Activated naive CD8-positive, alpha-beta T cell treated with anti-CD3 and anti-CD28 coated beads for 36 hours (primary cell): ENCODE results near the gene PALD1. TPM values are rescaled to one million over a fixed set of nuclear protein-coding genes. Genes with fewer than 3 reads are reported as not detected.
"Not testable (repeated sequence)": the region's sequence is repeated elsewhere in the genome, so short reads cannot be mapped to it uniquely, and the experiment has no call there.

Experiments used
- DNase-seq: peaks from one replicate; pipeline ENCODE4 v3.0.0; 2021
- H3K27ac Mint-ChIP-seq: one replicate; pipeline ENCODE4 v1.8.0; 2022; ENCODE audit warnings: mild to moderate bottlenecking, moderate library complexity, mixed read lengths
- H3K27me3 Mint-ChIP-seq: one replicate; pipeline ENCODE4 v1.8.0; 2022; ENCODE audit warnings: mild to moderate bottlenecking, mixed read lengths
- H3K36me3 Mint-ChIP-seq: one replicate; pipeline ENCODE4 v1.8.0; 2021; ENCODE audit warnings: mild to moderate bottlenecking, mixed read lengths
- H3K4me1 Mint-ChIP-seq: one replicate; pipeline ENCODE4 v1.8.0; 2021; ENCODE audit warnings: mixed read lengths
- H3K4me3 Mint-ChIP-seq: one replicate; pipeline ENCODE4 v1.8.0; 2022; ENCODE audit warnings: mild to moderate bottlenecking, moderate library complexity, mixed read lengths
- H3K9me3 Mint-ChIP-seq: one replicate; pipeline ENCODE4 v1.8.0; 2022; ENCODE audit warnings: mixed read lengths
- total RNA-seq, 2 experiments: library from RNA; stranded (reverse); gene quantifications; one replicate each; pipeline ENCODE4 v1.2.3, GENCODE V29; 2021

Gene PALD1
- total RNA-seq, 2 experiments from 2014 or later: 2.7 to 3.1 TPM

- Mint-ChIP-seq H3K4me1 (peaks cover 18% of the 10 kb centered on the region), H3K9me3 (no peaks in the 10 kb centered on the region), H3K27ac (no peak overlapping the region), H3K36me3 (no peaks in the 10 kb centered on the region), H3K27me3 (peaks cover 34% of the 10 kb centered on the region), H3K4me3 (no peak overlapping the region)
- no peak for DNase-seq
Observed at GRCh38 chr10:70472799-70473454, 5.6 kb upstream of the PALD1 start.

GRCh38 chr10:70474780-70475179, 3.8 kb upstream of the PALD1 start:
- no peaks in the 10 kb centered on the region for H3K36me3 Mint-ChIP-seq
- no peak for DNase-seq
- H3K4me1 Mint-ChIP-seq: peaks cover 25% of the 10 kb centered on the region
- peaks cover 34% of the 10 kb centered on the region for H3K27me3 Mint-ChIP-seq
- H3K27ac Mint-ChIP-seq: no peak overlapping the region
- H3K4me3 Mint-ChIP-seq: no peak overlapping the region
- H3K9me3 Mint-ChIP-seq: no peaks in the 10 kb centered on the region

- H3K4me3 Mint-ChIP-seq: no peak overlapping the region
- no peak for DNase-seq
- no peak overlapping the region for H3K27ac Mint-ChIP-seq
- H3K36me3 Mint-ChIP-seq: no peaks in the 10 kb centered on the region
- no peaks in the 10 kb centered on the region for H3K9me3 Mint-ChIP-seq
- peaks cover 39% of the 10 kb centered on the region for H3K27me3 Mint-ChIP-seq
- H3K4me1 Mint-ChIP-seq: peaks cover 34% of the 10 kb centered on the region
Observed at GRCh38 chr10:70475661-70476060, 2.9 kb upstream of the PALD1 start.

GRCh38 chr10:70476249-70477035, 2.1 kb upstream of the PALD1 start:
- Mint-ChIP-seq H3K4me3 (no peak overlapping the region), H3K36me3 (no peaks in the 10 kb centered on the region), H3K27ac (no peak overlapping the region), H3K4me1 (peaks cover 36% of the 10 kb centered on the region), H3K9me3 (no peaks in the 10 kb centered on the region), H3K27me3 (peaks cover 39% of the 10 kb centered on the region)
- DNase-seq: no peak

GRCh38 chr10:70477661-70478162, 855 bp upstream of the PALD1 start:
- Mint-ChIP-seq H3K36me3 (no peaks in the 10 kb centered on the region), H3K4me1 (peaks cover 36% of the 10 kb centered on the region), H3K4me3 (peak overlapping the region; percentile 77), H3K9me3 (no peaks in the 10 kb centered on the region), H3K27me3 (peaks cover 39% of the 10 kb centered on the region), H3K27ac (peak overlapping the region; percentile 72)
- peak; percentile 85 for DNase-seq

- H3K27me3 Mint-ChIP-seq: peaks cover 35% of the 10 kb centered on the region
- peaks cover 36% of the 10 kb centered on the region for H3K4me1 Mint-ChIP-seq
- H3K9me3 Mint-ChIP-seq: no peaks in the 10 kb centered on the region
- no peak for DNase-seq
- no peak overlapping the region for H3K27ac Mint-ChIP-seq
- H3K36me3 Mint-ChIP-seq: no peaks in the 10 kb centered on the region
- peak overlapping the region; percentile 75 for H3K4me3 Mint-ChIP-seq
Observed at GRCh38 chr10:70479165-70479581, 606 bp downstream of the PALD1 start.

GRCh38 chr10:70479626-70480238, 1.2 kb downstream of the PALD1 start:
- Mint-ChIP-seq H3K4me1 (peaks cover 36% of the 10 kb centered on the region), H3K9me3 (no peaks in the 10 kb centered on the region), H3K36me3 (no peaks in the 10 kb centered on the region), H3K27ac (no peak overlapping the region), H3K4me3 (peak overlapping the region; percentile 75), H3K27me3 (peaks cover 30% of the 10 kb centered on the region)
- DNase-seq: no peak

DNA sequence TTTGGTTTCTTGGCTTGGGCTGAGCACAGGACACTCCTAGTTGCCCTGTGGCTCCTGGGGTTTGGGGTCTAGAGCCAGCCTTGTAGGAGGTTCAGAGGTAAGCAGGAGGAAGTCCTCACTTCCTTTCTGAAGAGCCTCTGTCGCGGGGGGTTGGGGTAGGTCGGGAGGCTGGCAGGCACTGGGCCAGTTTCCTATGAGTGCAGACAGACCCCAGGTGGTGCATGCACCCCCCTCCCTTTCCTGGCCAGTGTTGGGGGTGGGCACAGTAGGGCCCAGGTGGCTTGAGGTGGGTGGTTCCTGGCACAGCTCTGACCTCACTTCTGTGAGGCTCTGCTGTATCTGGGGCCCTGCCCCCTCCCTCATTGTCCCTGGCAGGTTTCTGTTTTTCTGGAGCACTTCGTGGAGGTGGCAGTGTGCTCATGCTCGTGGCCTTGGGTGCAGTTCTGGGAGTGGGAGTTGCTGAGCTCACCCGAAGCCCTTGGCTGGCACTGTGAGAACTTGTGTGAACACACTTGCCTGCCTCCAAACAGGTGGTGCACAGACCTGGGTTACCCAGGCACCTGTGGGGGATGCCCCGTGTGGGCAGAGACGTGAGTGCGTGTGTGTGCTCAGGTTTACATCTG, 1.8 kb downstream of the PALD1 start:
- Mint-ChIP-seq H3K4me1 (peaks cover 35% of the 10 kb centered on the region), H3K27ac (no peak overlapping the region), H3K36me3 (no peaks in the 10 kb centered on the region), H3K9me3 (no peaks in the 10 kb centered on the region), H3K27me3 (peaks cover 23% of the 10 kb centered on the region), H3K4me3 (peak overlapping the region; percentile 75)
- peak; percentile 23 for DNase-seq

DNA sequence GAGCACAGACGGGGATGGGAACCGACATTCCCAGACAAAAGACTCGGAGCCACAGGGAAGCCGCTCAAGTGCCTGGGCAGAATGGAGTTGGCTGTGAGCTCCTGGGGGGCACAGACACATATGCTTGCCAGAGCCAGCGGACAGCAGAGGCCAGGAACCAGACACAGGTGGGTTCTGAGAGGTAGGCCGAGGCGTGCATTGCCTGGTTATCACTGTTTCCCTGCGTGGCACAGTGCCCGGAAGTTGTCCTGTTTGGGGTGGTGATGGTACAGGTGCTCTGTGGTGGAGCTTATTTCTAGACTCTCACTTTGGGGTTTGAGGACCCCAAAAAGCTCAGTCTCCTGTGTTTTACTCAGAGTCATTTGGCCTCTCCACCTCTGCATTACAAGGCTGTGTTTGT, 2.5 kb downstream of the PALD1 start:
- H3K27me3 Mint-ChIP-seq: peaks cover 17% of the 10 kb centered on the region
- no peaks in the 10 kb centered on the region for H3K9me3 Mint-ChIP-seq
- H3K4me3 Mint-ChIP-seq: no peak overlapping the region
- H3K36me3 Mint-ChIP-seq: peaks cover under 1% of the 10 kb centered on the region
- H3K4me1 Mint-ChIP-seq: peaks cover 32% of the 10 kb centered on the region
- H3K27ac Mint-ChIP-seq: no peak overlapping the region
- DNase-seq: no peak

DNA sequence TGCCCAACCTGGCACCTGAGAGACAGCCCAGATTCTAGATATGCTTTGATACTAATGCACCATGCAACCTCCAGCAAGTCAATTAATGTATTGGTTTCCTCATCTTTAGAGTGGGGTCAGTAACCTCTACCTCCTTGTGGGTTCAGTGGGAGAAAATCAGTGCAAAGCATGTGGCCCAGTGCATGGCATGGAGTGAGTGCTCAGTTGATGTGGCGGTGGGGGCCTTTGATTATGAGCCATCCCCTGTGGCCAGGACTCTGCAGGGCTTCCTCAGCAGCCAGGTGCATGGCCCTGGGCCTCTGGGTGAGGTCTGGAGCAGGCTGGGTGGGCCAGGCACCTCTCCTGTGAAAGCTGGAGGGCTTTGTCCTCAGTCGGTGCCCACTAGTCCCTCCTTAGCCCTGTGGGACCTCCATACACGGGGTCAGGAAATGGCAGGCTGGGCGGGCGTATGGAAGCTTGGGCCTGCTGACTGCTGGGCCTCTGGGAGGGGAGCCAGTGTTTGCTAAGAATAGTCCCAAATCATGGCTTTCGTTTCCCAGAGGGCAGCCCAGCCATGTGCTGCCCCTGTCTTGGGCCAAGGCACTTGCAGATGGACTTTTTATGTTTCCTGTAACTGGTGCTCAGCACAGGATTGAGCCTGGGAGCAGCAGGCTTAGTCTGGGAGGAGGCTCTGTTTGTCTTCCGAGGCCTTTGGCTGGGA, 3.4 kb downstream of the PALD1 start:
- H3K4me1 Mint-ChIP-seq: peaks cover 26% of the 10 kb centered on the region
- no peak overlapping the region for H3K27ac Mint-ChIP-seq

DNA sequence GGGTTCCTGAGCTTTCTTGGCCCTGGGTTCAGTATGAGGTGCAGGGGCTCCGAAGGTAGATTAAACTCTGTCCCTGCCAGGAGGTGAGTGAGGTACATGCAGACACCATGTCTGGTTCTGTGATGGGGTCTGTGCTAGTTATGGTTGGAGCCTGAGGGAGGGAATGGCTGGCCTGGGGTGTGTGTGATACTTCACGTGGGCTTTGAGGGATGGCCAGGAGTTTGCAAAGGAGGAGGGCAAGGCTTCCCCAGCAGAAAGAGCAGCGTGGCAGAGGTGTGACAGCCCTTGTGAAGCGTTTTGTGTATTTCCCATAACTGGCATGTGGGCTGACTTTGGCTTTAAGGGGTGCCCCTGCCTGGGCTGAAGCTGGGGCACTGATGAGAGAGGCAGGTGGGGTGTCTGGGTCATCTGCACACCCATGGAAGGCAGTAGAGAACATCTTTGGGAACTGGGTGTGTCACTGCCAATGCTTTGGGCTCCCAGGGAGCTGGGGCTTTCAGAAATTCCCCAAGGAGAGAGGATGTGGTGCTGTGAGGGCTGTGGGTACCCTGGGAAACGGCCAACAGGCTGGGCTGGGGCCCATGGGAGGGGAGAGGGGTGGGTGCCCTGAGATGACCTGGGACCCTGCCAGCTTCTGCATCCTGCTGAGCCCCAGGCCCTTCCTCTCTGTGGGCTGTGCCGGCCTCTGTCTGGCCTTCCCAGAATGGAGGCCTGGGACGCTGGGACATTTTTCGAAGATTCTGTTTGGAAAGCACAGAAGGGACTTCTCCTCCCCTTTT, 4.6 kb downstream of the PALD1 start:
- no peak overlapping the region for H3K4me3 Mint-ChIP-seq
- peak overlapping the region; percentile 4 for H3K27ac Mint-ChIP-seq
- no peak for DNase-seq
- H3K4me1 Mint-ChIP-seq: peaks cover 18% of the 10 kb centered on the region
- no peaks in the 10 kb centered on the region for H3K9me3 Mint-ChIP-seq
- H3K27me3 Mint-ChIP-seq: peaks cover 4% of the 10 kb centered on the region
- peaks cover 2% of the 10 kb centered on the region for H3K36me3 Mint-ChIP-seq

More for the DNA sequence above, 3.4 kb downstream of the PALD1 start:
- peaks cover 2% of the 10 kb centered on the region for H3K36me3 Mint-ChIP-seq
- H3K4me3 Mint-ChIP-seq: no peak overlapping the region
- DNase-seq: no peak
- H3K9me3 Mint-ChIP-seq: no peaks in the 10 kb centered on the region
- peaks cover 11% of the 10 kb centered on the region for H3K27me3 Mint-ChIP-seq

DNA sequence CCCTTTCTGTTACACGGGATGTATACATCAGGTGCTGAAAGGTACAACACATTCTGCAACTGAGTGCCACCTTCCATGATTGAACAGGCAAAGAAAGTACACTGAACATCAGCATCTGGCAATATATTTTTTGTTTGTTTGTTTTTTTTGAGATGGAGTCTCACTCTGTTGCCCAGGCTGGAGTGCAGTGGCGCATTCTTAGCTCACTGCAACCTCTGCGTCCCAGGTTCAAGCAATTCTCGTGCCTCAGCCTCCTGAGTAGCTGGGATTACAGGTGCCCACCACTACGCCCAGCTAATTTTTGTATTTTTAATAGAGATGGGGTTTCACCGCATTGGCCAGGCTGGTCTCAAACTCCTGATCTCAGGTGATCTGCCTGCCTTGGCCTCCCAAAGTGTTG, 5.3 kb downstream of the PALD1 start:
- H3K36me3 Mint-ChIP-seq, H3K27me3 Mint-ChIP-seq, H3K4me3 Mint-ChIP-seq, DNase-seq, H3K27ac Mint-ChIP-seq, H3K9me3 Mint-ChIP-seq: not testable (repeated sequence)
- peaks cover 18% of the 10 kb centered on the region for H3K4me1 Mint-ChIP-seq

DNA sequence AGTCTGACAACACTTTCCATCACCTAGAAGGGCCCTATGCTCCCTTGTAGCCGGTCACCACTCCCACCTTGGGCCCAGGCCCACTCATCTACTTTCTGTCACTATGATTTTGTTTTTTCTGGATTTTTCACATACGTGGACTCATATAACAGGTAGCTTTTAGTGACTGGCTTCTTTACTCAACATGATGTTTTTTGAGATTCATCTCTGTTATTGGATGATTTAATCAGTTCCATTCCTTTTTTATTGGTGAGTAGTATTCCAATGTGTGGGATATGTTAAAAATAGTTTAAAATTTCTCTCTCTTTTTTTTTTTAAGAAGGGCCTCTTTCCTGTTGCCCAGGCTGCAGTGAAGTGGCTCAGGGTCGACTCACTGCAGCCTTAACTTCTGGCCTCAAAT, 9.3 kb downstream of the PALD1 start:
- no peaks in the 10 kb centered on the region for H3K9me3 Mint-ChIP-seq
- H3K27me3 Mint-ChIP-seq: no peaks in the 10 kb centered on the region
- H3K4me1 Mint-ChIP-seq: no peaks in the 10 kb centered on the region
- peaks cover 2% of the 10 kb centered on the region for H3K36me3 Mint-ChIP-seq
- no peak overlapping the region for H3K27ac Mint-ChIP-seq
- no peak for DNase-seq
- no peak overlapping the region for H3K4me3 Mint-ChIP-seq

DNA sequence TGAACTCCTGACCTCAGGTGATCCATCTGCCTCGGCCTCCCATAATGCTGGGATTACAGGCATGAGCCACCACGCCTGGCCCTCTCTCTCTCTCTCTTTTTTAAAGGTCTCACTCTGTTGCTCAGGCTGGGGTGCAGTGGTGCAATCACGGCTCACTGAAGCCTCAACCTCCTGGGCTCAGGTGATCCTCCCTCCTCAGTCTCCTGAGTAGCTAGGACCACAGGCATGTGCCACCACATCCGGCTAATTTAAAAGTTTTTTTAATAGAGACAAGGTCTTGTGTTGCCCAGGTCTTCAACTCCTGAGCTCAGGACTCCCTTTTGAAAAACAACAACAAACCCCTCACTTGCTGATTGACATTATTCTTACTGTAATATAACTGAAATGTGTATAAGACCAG, 11.6 kb downstream of the PALD1 start:
- Mint-ChIP-seq H3K4me3 (no peak overlapping the region), H3K36me3 (peaks cover 2% of the 10 kb centered on the region), H3K27me3 (no peaks in the 10 kb centered on the region), H3K27ac (no peak overlapping the region), H3K9me3 (no peaks in the 10 kb centered on the region), H3K4me1 (peaks cover 17% of the 10 kb centered on the region)
- no peak for DNase-seq
